ENCODE results near the gene DCAF5.

GRCh38 chr14:69114763-69115162, 38.2 kb downstream of the DCAF5 start:
- TF ChIP-seq CTCF (conservative IDR thresholded peaks at IDR 0.05 in 1 of 2, IDR thresholded peaks at IDR 0.05 in 1 of 2; ENCODE audit: extremely low read depth in 1 of 2, insufficient read depth in 1 of 2, low read depth in 1 of 2, low read length in 2 of 2) (no peak), EZH2 (IDR thresholded peaks at IDR 0.05; ENCODE audit: borderline replicate concordance, low read length) (no peak)
